Measurements from ENCODE around the gene ACOXL.

ACOXL gene

GRCh38 chr2:110827511-110827910, 95.1 kb downstream of the ACOXL start:
- no peaks in the 10 kb centered on the region for H3K79me2 ChIP-seq (ENCODE audit: insufficient read depth, low read length)
- no peaks in the 10 kb centered on the region for H3K27me3 ChIP-seq (ENCODE audit: insufficient read depth, low read length)
- no peaks in the 10 kb centered on the region for H3K9me3 ChIP-seq (ENCODE audit: low read length)
- no peak overlapping the region for H3K9ac ChIP-seq (ENCODE audit: low read length)
- H3K9me2 ChIP-seq (ENCODE audit: low read depth, low read length): no peaks in the 10 kb centered on the region
- TF ChIP-seq EZH2 (IDR thresholded peaks at IDR 0.05; ENCODE audit: borderline replicate concordance, low read length): no peak
- TF ChIP-seq CTCF (IDR thresholded peaks at IDR 0.05; ENCODE audit: low read length): no peak
- H3K36me3 ChIP-seq (ENCODE audit: insufficient read depth, low read length): no peaks in the 10 kb centered on the region
- H3K27ac ChIP-seq (ENCODE audit: low read depth, low read length, poor library complexity, severe bottlenecking): no peak overlapping the region
- no peaks in the 10 kb centered on the region for H3K4me1 ChIP-seq (ENCODE audit: insufficient read depth, low read length, severe bottlenecking)
- no peaks in the 10 kb centered on the region for H3F3A ChIP-seq (ENCODE audit: insufficient read depth, low read length)
- H3K4me3 ChIP-seq (ENCODE audit: low read depth, low read length, poor library complexity, severe bottlenecking): no peak overlapping the region
- no peak overlapping the region for H3K4me2 ChIP-seq (ENCODE audit: low read length)
- no peak overlapping the region for H2AFZ ChIP-seq (ENCODE audit: low read length)
- no peaks in the 10 kb centered on the region for H4K20me1 ChIP-seq (ENCODE audit: insufficient read depth, low read length)

GRCh38 chr2:110828330-110828729, 96.0 kb downstream of the ACOXL start:
- Histone ChIP-seq H3K9me2 (ENCODE audit: low read depth, low read length) (no peaks in the 10 kb centered on the region), H3K9ac (ENCODE audit: low read length) (no peak overlapping the region), H3K36me3 (ENCODE audit: insufficient read depth, low read length) (no peaks in the 10 kb centered on the region), H3K4me2 (ENCODE audit: low read length) (no peak overlapping the region), H3K4me3 (ENCODE audit: low read depth, low read length, poor library complexity, severe bottlenecking) (no peak overlapping the region), H3K9me3 (ENCODE audit: low read length) (no peaks in the 10 kb centered on the region), H2AFZ (ENCODE audit: low read length) (no peak overlapping the region), H3K79me2 (ENCODE audit: insufficient read depth, low read length) (no peaks in the 10 kb centered on the region), H4K20me1 (ENCODE audit: insufficient read depth, low read length) (no peaks in the 10 kb centered on the region), H3F3A (ENCODE audit: insufficient read depth, low read length) (no peaks in the 10 kb centered on the region), H3K4me1 (ENCODE audit: insufficient read depth, low read length, severe bottlenecking) (no peaks in the 10 kb centered on the region), H3K27me3 (ENCODE audit: insufficient read depth, low read length) (no peaks in the 10 kb centered on the region), H3K27ac (ENCODE audit: low read depth, low read length, poor library complexity, severe bottlenecking) (no peak overlapping the region)
- TF ChIP-seq EZH2 (IDR thresholded peaks at IDR 0.05; ENCODE audit: borderline replicate concordance, low read length) (no peak), CTCF (IDR thresholded peaks at IDR 0.05; ENCODE audit: low read length) (no peak)

- H3K79me2 ChIP-seq (ENCODE audit: insufficient read depth, low read length): no peaks in the 10 kb centered on the region
- no peaks in the 10 kb centered on the region for H3K4me1 ChIP-seq (ENCODE audit: insufficient read depth, low read length, severe bottlenecking)
- no peak overlapping the region for H3K27ac ChIP-seq (ENCODE audit: low read depth, low read length, poor library complexity, severe bottlenecking)
- H3K9me3 ChIP-seq (ENCODE audit: low read length): no peaks in the 10 kb centered on the region
- H4K20me1 ChIP-seq (ENCODE audit: insufficient read depth, low read length): no peaks in the 10 kb centered on the region
- TF ChIP-seq CTCF (IDR thresholded peaks at IDR 0.05; ENCODE audit: low read length) (no peak), EZH2 (IDR thresholded peaks at IDR 0.05; ENCODE audit: borderline replicate concordance, low read length) (no peak)
- no peak overlapping the region for H2AFZ ChIP-seq (ENCODE audit: low read length)
- H3F3A ChIP-seq (ENCODE audit: insufficient read depth, low read length): no peaks in the 10 kb centered on the region
- H3K9ac ChIP-seq (ENCODE audit: low read length): no peak overlapping the region
- H3K27me3 ChIP-seq (ENCODE audit: insufficient read depth, low read length): no peaks in the 10 kb centered on the region
- H3K4me2 ChIP-seq (ENCODE audit: low read length): no peak overlapping the region
- no peaks in the 10 kb centered on the region for H3K9me2 ChIP-seq (ENCODE audit: low read depth, low read length)
- H3K36me3 ChIP-seq (ENCODE audit: insufficient read depth, low read length): no peaks in the 10 kb centered on the region
- H3K4me3 ChIP-seq (ENCODE audit: low read depth, low read length, poor library complexity, severe bottlenecking): no peak overlapping the region
Observed at GRCh38 chr2:110829413-110830146, 97.2 kb downstream of the ACOXL start.
